Testis (tissue), 3 donors: ENCODE measurements around the gene ATP6AP2. TPM values are rescaled to one million over a fixed set of nuclear protein-coding genes. Genes with fewer than 3 reads are reported as not detected.
"Not testable (repeated sequence)": the region's sequence is repeated elsewhere in the genome, so short reads cannot be mapped to it uniquely, and the experiment has no call there.

Source experiments
- DNase-seq: peaks from one replicate; pipeline ENCODE4 v3.0.0-alpha.2; 2019
- H3K27ac ChIP-seq, 2 donors: fragments of 200-600 bp; sonication (generic); one replicate each; pipeline ENCODE4 v1.5.1; 2019
- H3K27me3 ChIP-seq: fragments of 200-600 bp; sonication (generic); one replicate; pipeline ENCODE4 v1.5.1; 2019
- H3K36me3 ChIP-seq: fragments of 200-600 bp; sonication (generic); one replicate; pipeline ENCODE4 v1.5.1; 2017; ENCODE audit warnings: low read depth; ENCODE audit errors: missing control alignments
- H3K4me1 ChIP-seq: fragments of 200-600 bp; sonication (generic); one replicate; pipeline ENCODE4 v1.5.1; 2019
- H3K4me3 ChIP-seq, 2 donors: fragments of 200-600 bp; sonication (generic); one replicate each; pipeline ENCODE4 v1.5.1; 2017 to 2019
- H3K9me3 ChIP-seq: fragments of 200-600 bp; sonication (generic); one replicate; pipeline ENCODE4 v1.5.1; 2017
- POLR2A ChIP-seq: fragments of 450-650 bp; IDR thresholded peaks from one replicate; pipeline ENCODE4 v1.6.1; 2017; ENCODE audit warnings: antibody characterized with exemption, mild to moderate bottlenecking, moderate library complexity
- WGBS, 2 donors: methylation state at CpG; one replicate each; pipeline ENCODE4 v1.1.5; 2018; 5-methylcytosine and 5-hydroxymethylcytosine counted together
- intact Hi-C: fragments of 100-400 bp; cut with DNase I; formaldehyde crosslinking; loops from one replicate; pipeline ENCODE4 v1.15.1; 2023; ENCODE audit warnings: low total_unique reads
- polyA plus RNA-seq: library from polyadenylated mRNA; stranded (reverse); fragments of 350-450 nt; fragmentation: Illumina TruSeq; extraction: RNeasy Lipid Tissue Mini Kit (QIAGEN cat#74804); gene quantifications from one replicate; pipeline ENCODE4 v1.2.3, GENCODE V29; 2014; ENCODE audit warnings: low read depth, low replicate concordance; ENCODE audit not compliant: insufficient read depth
- total RNA-seq, 2 donors: library from RNA; depleted of rRNA; stranded (reverse); fragments of >200 nt; gene quantifications; one replicate each; pipeline ENCODE4 v1.2.3, GENCODE V29; 2016
- TF ChIP-seq, protein P1 (sequence below), 3 experiments: fragments of 450-650 bp in 2 of 3; fragments of 200-600 bp in 1 of 3; sonication (generic) in 1 of 3; IDR thresholded peaks; one replicate each; pipeline ENCODE4 v1.5.1; 2016 to 2019; ENCODE audit warnings: antibody characterized with exemption in 3 of 3, mild to moderate bottlenecking in 2 of 3, moderate library complexity in 1 of 3

ATP6AP2 gene
- total and polyA plus RNA-seq, 3 donors from 2014 or later, result 72.4 to 79.2 (median 76.4) TPM

DNA sequence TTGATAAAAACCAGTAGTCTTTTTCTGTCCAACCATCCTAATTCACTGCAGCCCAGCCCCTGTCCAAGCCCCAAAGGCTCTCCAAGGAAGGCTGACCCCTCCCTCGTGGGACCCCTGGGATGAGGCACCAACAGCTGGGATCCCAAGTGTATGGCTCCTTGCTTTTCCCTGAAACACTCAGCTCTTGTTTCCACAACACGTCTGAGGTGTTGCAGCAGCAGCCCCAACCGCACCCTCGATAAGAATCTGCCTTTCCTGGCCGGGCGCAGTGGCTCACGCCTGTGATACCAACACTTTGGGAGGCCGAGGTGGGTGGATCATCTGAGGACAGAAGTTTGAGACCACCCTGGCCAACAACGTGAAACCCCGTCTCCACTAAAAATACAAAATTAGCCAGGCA lies 17.0 kb upstream of the ATP6AP2 start:
- H3K4me3 ChIP-seq, result no peak overlapping the region
- no peaks in the 10 kb centered on the region for H3K9me3 ChIP-seq
- DNase-seq, result no peak
- intact Hi-C loops, result no loop called here
- H3K27ac ChIP-seq, result no peak overlapping the region
- TF ChIP-seq, protein P1, sequence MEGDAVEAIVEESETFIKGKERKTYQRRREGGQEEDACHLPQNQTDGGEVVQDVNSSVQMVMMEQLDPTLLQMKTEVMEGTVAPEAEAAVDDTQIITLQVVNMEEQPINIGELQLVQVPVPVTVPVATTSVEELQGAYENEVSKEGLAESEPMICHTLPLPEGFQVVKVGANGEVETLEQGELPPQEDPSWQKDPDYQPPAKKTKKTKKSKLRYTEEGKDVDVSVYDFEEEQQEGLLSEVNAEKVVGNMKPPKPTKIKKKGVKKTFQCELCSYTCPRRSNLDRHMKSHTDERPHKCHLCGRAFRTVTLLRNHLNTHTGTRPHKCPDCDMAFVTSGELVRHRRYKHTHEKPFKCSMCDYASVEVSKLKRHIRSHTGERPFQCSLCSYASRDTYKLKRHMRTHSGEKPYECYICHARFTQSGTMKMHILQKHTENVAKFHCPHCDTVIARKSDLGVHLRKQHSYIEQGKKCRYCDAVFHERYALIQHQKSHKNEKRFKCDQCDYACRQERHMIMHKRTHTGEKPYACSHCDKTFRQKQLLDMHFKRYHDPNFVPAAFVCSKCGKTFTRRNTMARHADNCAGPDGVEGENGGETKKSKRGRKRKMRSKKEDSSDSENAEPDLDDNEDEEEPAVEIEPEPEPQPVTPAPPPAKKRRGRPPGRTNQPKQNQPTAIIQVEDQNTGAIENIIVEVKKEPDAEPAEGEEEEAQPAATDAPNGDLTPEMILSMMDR (IDR thresholded peaks at IDR 0.05), result no peak
- no peak for TF ChIP-seq POLR2A
- no peaks in the 10 kb centered on the region for H3K36me3 ChIP-seq
- 83 to 95% methylated on average over 2 to 10 of the region's 10 CpGs for WGBS, 2 donors
- no peaks in the 10 kb centered on the region for H3K27me3 ChIP-seq
- H3K4me1 ChIP-seq, result no peaks in the 10 kb centered on the region

DNA sequence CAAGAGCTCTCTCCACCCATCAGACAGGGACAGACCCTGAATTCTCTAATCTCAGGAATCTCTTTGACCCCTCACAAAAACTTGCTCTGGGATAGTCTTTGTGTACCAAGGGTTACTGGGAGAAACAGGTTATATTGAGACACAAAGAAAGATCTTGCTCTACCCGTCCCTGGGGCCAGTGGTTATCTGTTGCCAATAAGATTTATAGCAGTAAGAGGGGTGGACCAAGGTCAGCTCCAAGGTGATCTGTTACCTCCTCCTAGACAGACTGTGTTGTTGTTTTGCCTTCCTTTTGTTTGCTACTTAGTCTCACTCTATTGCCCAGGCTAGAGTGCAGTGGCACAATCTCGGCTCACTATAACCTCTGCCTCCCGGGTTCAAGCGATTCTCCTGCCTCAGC lies 16.3 kb upstream of the ATP6AP2 start:
- Histone ChIP-seq H3K9me3 (no peaks in the 10 kb centered on the region), H3K4me3 (no peak overlapping the region), H3K4me1 (no peaks in the 10 kb centered on the region), H3K27ac (no peak overlapping the region), H3K27me3 (no peaks in the 10 kb centered on the region), H3K36me3 (no peaks in the 10 kb centered on the region)
- DNase-seq, result no peak
- WGBS, 2 donors, result 65 to 73% methylated on average over 3 to 4 of the region's 4 CpGs
- intact Hi-C loops, result no loop called here
- TF ChIP-seq, protein P1 (IDR thresholded peaks at IDR 0.05), result no peak
- no peak for TF ChIP-seq POLR2A

DNA sequence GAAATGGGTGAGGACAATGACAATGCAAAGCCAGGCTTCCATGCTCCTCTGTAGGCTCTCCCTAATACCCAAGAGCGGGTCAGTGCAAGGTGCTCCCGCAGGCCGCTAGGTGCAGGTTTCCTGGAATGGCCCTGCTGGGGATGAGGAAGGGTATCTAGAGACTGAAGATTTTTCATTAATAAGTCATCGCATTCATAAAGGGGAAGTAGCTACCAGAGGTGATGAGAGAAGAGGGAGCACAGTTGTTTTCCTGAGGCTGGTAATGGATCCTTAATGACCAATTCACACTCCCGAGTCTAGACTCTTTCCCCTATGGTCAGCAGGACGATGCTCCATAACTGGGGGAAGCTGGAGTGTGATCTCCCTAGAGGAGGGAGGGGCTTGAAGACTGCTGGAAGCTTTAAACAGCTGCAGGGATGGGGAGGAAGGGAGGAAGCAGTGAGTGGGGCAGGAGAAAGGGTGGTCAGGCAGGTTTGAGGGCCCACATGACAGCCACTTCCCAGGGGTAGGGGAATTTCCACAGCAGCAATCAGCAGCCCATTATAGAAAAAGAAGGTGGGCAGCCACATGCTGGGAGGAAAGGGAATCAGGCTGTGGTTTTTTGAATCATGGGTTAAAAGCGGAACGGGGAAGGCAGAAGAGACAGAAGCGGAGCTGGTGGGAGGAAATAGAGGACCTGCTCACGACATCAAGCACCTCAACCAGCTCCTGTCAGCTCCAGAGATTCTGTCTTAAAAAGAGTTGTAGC lies 10.2 kb upstream of the ATP6AP2 start:
- H3K36me3 ChIP-seq, result no peaks in the 10 kb centered on the region
- 58 to 69% methylated on average over 10 of the region's 10 CpGs for WGBS, 2 donors
- no peaks in the 10 kb centered on the region for H3K27me3 ChIP-seq
- no peak overlapping the region for H3K4me3 ChIP-seq
- H3K4me1 ChIP-seq, result no peaks in the 10 kb centered on the region
- no peak overlapping the region for H3K27ac ChIP-seq
- no peak for TF ChIP-seq POLR2A
- TF ChIP-seq, protein P1 (IDR thresholded peaks at IDR 0.05), result no peak
- no peak for DNase-seq
- H3K9me3 ChIP-seq, result no peaks in the 10 kb centered on the region
- intact Hi-C loops, result no loop called here

DNA sequence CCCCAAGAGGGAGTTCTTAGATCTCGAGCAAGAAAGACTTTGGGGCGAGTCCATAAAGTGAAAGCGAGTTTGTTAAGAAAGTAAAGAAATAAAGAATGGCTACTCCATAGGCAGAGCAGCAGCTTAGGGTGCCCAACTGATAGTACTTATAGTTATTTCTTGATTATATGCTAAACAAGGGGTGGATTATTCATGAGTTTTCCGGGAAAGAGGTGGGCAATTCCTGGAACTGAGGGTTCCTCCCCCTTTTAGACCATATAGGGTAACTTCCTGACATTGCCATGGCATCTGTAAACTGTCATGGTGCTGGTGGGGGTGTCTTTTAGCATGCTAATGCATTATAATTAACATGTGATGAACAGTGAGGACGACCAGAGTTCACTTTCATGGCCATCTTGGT lies 9.6 kb upstream of the ATP6AP2 start:
- DNase-seq, intact Hi-C loops: not testable (repeated sequence)

DNA sequence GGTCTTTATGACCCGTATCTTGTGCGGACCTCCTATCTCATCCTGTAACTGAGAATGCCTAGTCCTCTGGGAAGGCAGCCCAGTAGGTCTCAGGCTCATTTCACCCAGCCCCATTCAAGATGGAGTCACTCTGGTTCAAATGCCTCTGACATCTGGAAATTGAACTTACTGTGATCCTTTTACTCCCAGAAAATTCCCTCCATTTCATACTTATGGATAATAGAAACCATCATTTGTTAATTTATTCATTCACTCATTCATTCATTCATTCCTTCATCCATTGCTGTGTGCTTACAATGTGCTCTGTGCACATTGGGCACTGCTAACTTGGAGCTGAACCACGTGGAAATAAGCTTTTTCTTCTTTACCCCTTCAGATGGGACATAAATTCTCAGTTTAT lies 9.2 kb upstream of the ATP6AP2 start:
- intact Hi-C loops, result no loop called here
- no peaks in the 10 kb centered on the region for H3K27me3 ChIP-seq
- no peaks in the 10 kb centered on the region for H3K4me1 ChIP-seq
- no peak for TF ChIP-seq POLR2A
- TF ChIP-seq, protein P1 (IDR thresholded peaks at IDR 0.05), result no peak
- H3K36me3 ChIP-seq, result no peaks in the 10 kb centered on the region
- no peaks in the 10 kb centered on the region for H3K9me3 ChIP-seq
- H3K27ac ChIP-seq, result no peak overlapping the region
- H3K4me3 ChIP-seq, result no peak overlapping the region
- no peak for DNase-seq
- 43 to 53% methylated on average over 3 of the region's 3 CpGs for WGBS, 2 donors

More for the DNA sequence above, 9.6 kb upstream of the ATP6AP2 start:
- H3K27ac ChIP-seq, H3K27me3 ChIP-seq, H3K4me1 ChIP-seq, H3K4me3 ChIP-seq, H3K36me3 ChIP-seq, H3K9me3 ChIP-seq: not testable (repeated sequence)
- WGBS, 2 donors, result 42 to 58% methylated on average over 5 of the region's 5 CpGs
